Spleen (tissue), 11 donors: ENCODE data around the gene ALDH1A3. TPM values are rescaled to one million over a fixed set of nuclear protein-coding genes. Genes with fewer than 3 reads are reported as not detected.

Experiments used
- DNase-seq: peaks from one replicate; pipeline ENCODE4 v3.0.0-alpha.2; 2020
- H3K27ac ChIP-seq, 8 donors: fragments of 200-600 bp; sonication (generic) in 7 of 8; 1 replicate in 4 of 8; 2 replicates in 4 of 8; pipeline versions ENCODE4 v1.5.0 to v1.8.0; 2016 to 2021; ENCODE audit warnings: inconsistent platforms in 4 of 8, mild to moderate bottlenecking in 4 of 8, moderate library complexity in 1 of 8
- H3K27me3 ChIP-seq, 7 donors: fragments of 200-600 bp; sonication (generic) in 6 of 7; replicated peaks in 1 of 7; 1 replicate in 4 of 7; 2 replicates in 3 of 7; pipeline versions ENCODE4 v1.5.0 to v1.8.0; 2016 to 2021; ENCODE audit warnings: inconsistent platforms in 3 of 7, mild to moderate bottlenecking in 1 of 7
- H3K36me3 ChIP-seq, 6 donors: fragments of 200-600 bp; sonication (generic) in 5 of 6; 1 replicate in 4 of 6; 2 replicates in 2 of 6; pipeline versions ENCODE4 v1.5.0 to v1.8.0; 2016 to 2021; ENCODE audit warnings: inconsistent platforms in 2 of 6
- H3K4me1 ChIP-seq, 6 donors: fragments of 200-600 bp; sonication (generic) in 5 of 6; 1 replicate in 3 of 6; 2 replicates in 3 of 6; pipeline versions ENCODE4 v1.5.0 to v1.8.0; 2016 to 2021; ENCODE audit warnings: inconsistent platforms in 3 of 6
- H3K4me3 ChIP-seq, 8 donors: fragments of 200-600 bp; sonication (generic) in 7 of 8; 1 replicate in 4 of 8; 2 replicates in 4 of 8; pipeline versions ENCODE4 v1.5.0 to v1.8.0; 2016 to 2021; ENCODE audit warnings: inconsistent platforms in 4 of 8, mild to moderate bottlenecking in 4 of 8, moderate library complexity in 2 of 8
- H3K9me3 ChIP-seq, 8 donors: fragments of 200-600 bp; sonication (generic) in 7 of 8; 1 replicate in 4 of 8; 2 replicates in 4 of 8; pipeline versions ENCODE4 v1.5.0 to v1.8.0; 2016 to 2021; ENCODE audit warnings: inconsistent platforms in 4 of 8
- CTCF ChIP-seq, 11 experiments: fragments of 200-600 bp in 7 of 11; fragments of 450-650 bp in 4 of 11; sonication (generic) in 4 of 11; IDR thresholded peaks in 8 of 11; conservative IDR thresholded peaks in 3 of 11; 1 replicate in 7 of 11; 2 replicates in 4 of 11; pipeline versions ENCODE4 v1.4.0 to v1.8.0; 2016 to 2021; ENCODE audit warnings: antibody characterized with exemption in 11 of 11, inconsistent platforms in 4 of 11, mild to moderate bottlenecking in 1 of 11
- POLR2A ChIP-seq, 3 donors: fragments of 450-650 bp; IDR thresholded peaks; one replicate each; pipeline ENCODE4 v1.5.1; 2017; ENCODE audit warnings: antibody characterized with exemption in 3 of 3, mild to moderate bottlenecking in 1 of 3
- POLR2AphosphoS5 ChIP-seq, 3 donors: sonication (generic); formaldehyde crosslinking; IDR thresholded peaks; one replicate each; pipeline ENCODE4 v1.5.1; 2017; ENCODE audit warnings: antibody characterized with exemption in 3 of 3
- WGBS, 5 donors: extraction: QIAGEN DNeasy Blood & Tissue Kit in 3 of 5; methylation state at CpG; one replicate each; pipeline versions ENCODE4 v1.1.5 to v1.1.7; 2013 to 2018; 5-methylcytosine and 5-hydroxymethylcytosine counted together
- intact Hi-C: fragments of 100-400 bp; cut with DNase I; formaldehyde crosslinking; loops from one replicate; pipeline ENCODE4 v1.15.0; 2023; ENCODE audit warnings: low total_unique reads
- polyA plus RNA-seq, 3 donors: library from polyadenylated mRNA; stranded (reverse); fragments of 200-250 nt; gene quantifications; one replicate each; pipeline ENCODE4 v1.2.1, GENCODE V29; 2013
- total RNA-seq, 7 donors: library from RNA; depleted of rRNA in 3 of 7; stranded (reverse); fragments of >200 nt in 3 of 7; fragmentation: NEBNext Ultra II Directional in 4 of 7; extraction: Animal tissue kit (Norgen Biotek cat#: 25700) in 4 of 7; gene quantifications; one replicate each; pipeline versions ENCODE4 v1.1.0 to v1.2.1, GENCODE V29; 2016 to 2021
- donor health status: healthy with polysubstance abuse.
- donor health status: DM: no; HTN: no; CAD: no; lungs with moderate emphysema.
- donor health status: DM: no; HTN: no; CAD: no.
- donor health status: Bipolar disorder and iron deficiency.
- donor health status: healthy.
- donor health status: DM: no; HTN: no; CAD: no.
- donor health status: DM: yes; HTN: yes; CAD: no.

Gene ALDH1A3
- total and polyA plus RNA-seq, 10 donors: 0.94 to 22.3 (median 4.6) TPM

- Histone ChIP-seq H3K27ac (no peak overlapping the region), H3K9me3 (no peaks in the 10 kb centered on the region), H3K4me3 (no peak overlapping the region), H3K36me3 (no peaks in the 10 kb centered on the region), H3K4me1 (no peaks in the 10 kb centered on the region), H3K27me3 (peaks cover 0 to 10% (median 0%) of the 10 kb centered on the region in 7 donors)
- WGBS, 5 donors: 80 to 92% (median 84%) methylated on average over 3 of the region's 3 CpGs
- DNase-seq: no peak
- no peak for TF ChIP-seq POLR2A (IDR thresholded peaks at IDR 0.05)
- TF ChIP-seq POLR2AphosphoS5 (IDR thresholded peaks at IDR 0.05): no peak
- TF ChIP-seq CTCF (IDR thresholded peaks at IDR 0.05 in 8 of 11, conservative IDR thresholded peaks at IDR 0.05 in 3 of 11): no peak
- intact Hi-C loops: no loop called here
Observed at GRCh38 chr15:100841426-100841825, 38.2 kb upstream of the ALDH1A3 start.

GRCh38 chr15:100842756-100843730 is 36.6 kb upstream of the ALDH1A3 start:
- no peaks in the 10 kb centered on the region for H3K36me3 ChIP-seq
- no peak for DNase-seq
- no peak overlapping the region for H3K27ac ChIP-seq
- intact Hi-C loops: no loop called here
- H3K27me3 ChIP-seq: peaks cover 0 to 16% (median 0%) of the 10 kb centered on the region in 7 donors
- TF ChIP-seq CTCF (IDR thresholded peaks at IDR 0.05 in 8 of 11, conservative IDR thresholded peaks at IDR 0.05 in 3 of 11) (no peak), POLR2AphosphoS5 (IDR thresholded peaks at IDR 0.05) (no peak), POLR2A (IDR thresholded peaks at IDR 0.05) (no peak)
- H3K9me3 ChIP-seq: no peaks in the 10 kb centered on the region
- H3K4me3 ChIP-seq: no peak overlapping the region
- H3K4me1 ChIP-seq: no peaks in the 10 kb centered on the region
- WGBS, 5 donors: 79 to 82% (median 80%) methylated on average over 14 of the region's 14 CpGs

GRCh38 chr15:100844167-100844566 is 35.5 kb upstream of the ALDH1A3 start:
- intact Hi-C loops: no loop called here
- no peak for TF ChIP-seq CTCF (IDR thresholded peaks at IDR 0.05 in 8 of 11, conservative IDR thresholded peaks at IDR 0.05 in 3 of 11)
- TF ChIP-seq POLR2AphosphoS5 (IDR thresholded peaks at IDR 0.05): no peak
- no peak for TF ChIP-seq POLR2A (IDR thresholded peaks at IDR 0.05)
- Histone ChIP-seq H3K27ac (no peak overlapping the region), H3K4me1 (peaks cover 0 to 6% (median 2%) of the 10 kb centered on the region in 6 donors), H3K27me3 (peaks cover 0 to 27% (median 4%) of the 10 kb centered on the region in 7 donors), H3K9me3 (no peaks in the 10 kb centered on the region), H3K36me3 (no peaks in the 10 kb centered on the region), H3K4me3 (no peak overlapping the region)
- 68 to 86% (median 78%) methylated on average over 8 of the region's 8 CpGs for WGBS, 5 donors
- DNase-seq: no peak

GRCh38 chr15:100844778-100845177 is 34.9 kb upstream of the ALDH1A3 start:
- Histone ChIP-seq H3K9me3 (no peaks in the 10 kb centered on the region), H3K36me3 (no peaks in the 10 kb centered on the region), H3K27ac (no peak overlapping the region), H3K27me3 (peaks cover 0 to 33% (median 10%) of the 10 kb centered on the region in 7 donors), H3K4me3 (no peak overlapping the region), H3K4me1 (peaks cover 0 to 12% (median 7%) of the 10 kb centered on the region in 6 donors)
- DNase-seq: no peak
- TF ChIP-seq POLR2AphosphoS5 (IDR thresholded peaks at IDR 0.05): no peak
- no peak for TF ChIP-seq CTCF (IDR thresholded peaks at IDR 0.05 in 8 of 11, conservative IDR thresholded peaks at IDR 0.05 in 3 of 11)
- TF ChIP-seq POLR2A (IDR thresholded peaks at IDR 0.05): no peak
- intact Hi-C loops: no loop called here
- 89 to 93% (median 91%) methylated on average over 9 of the region's 9 CpGs for WGBS, 5 donors
